AG09309 (cell line): Measurements from ENCODE around the gene C8G.

ENCODE experiments used
- DNase-seq: peaks from one replicate; pipeline ENCODE4 v3.0.0-alpha.2; 2010; ENCODE audit warnings: low read depth
- H3K4me3 ChIP-seq: 2 replicates; pipeline ENCODE4 v1.5.1; 2011; ENCODE audit warnings: mild to moderate bottlenecking, low read depth, low read length, moderate library complexity; ENCODE audit not compliant: control insufficient read depth
- CTCF ChIP-seq: IDR thresholded peaks from 2 replicates; pipeline ENCODE4 v1.5.1; 2011; ENCODE audit warnings: mild to moderate bottlenecking, low read depth, low read length, inconsistent platforms; ENCODE audit not compliant: insufficient read depth, control insufficient read depth; ENCODE audit errors: missing control alignments

Gene C8G

GRCh38 chr9:136981588-136982231 is 36.7 kb downstream of the C8G start:
- DNase-seq, result no peak
- no peak overlapping the region for H3K4me3 ChIP-seq
- TF ChIP-seq CTCF, result no peak

GRCh38 chr9:136982232-136983051 is 37.4 kb downstream of the C8G start, which contains the start of gene LCNL1:
TSS of gene LCNL1 (plus strand) at chr9:136982993. CDS start at chr9:136983587, 594 bp downstream.
- H3K4me3 ChIP-seq, result no peak within 1 kb of the TSS
- DNase-seq, result no peak
- TF ChIP-seq CTCF, result no peak

GRCh38 chr9:136983167-136983566 is 38.1 kb downstream of the C8G start:
- no peak overlapping the region for H3K4me3 ChIP-seq
- no peak for DNase-seq
- TF ChIP-seq CTCF, result no peak

- no peak for TF ChIP-seq CTCF
- H3K4me3 ChIP-seq, result no peak overlapping the region
- DNase-seq, result no peak
These were observed 38.7 kb downstream of the C8G start for GRCh38 chr9:136983656-136984314.

GRCh38 chr9:136984464-136985026 is 39.5 kb downstream of the C8G start:
- no peak overlapping the region for H3K4me3 ChIP-seq
- no peak for TF ChIP-seq CTCF

GRCh38 chr9:136985027-136985602 is 40.1 kb downstream of the C8G start:
- no peak for TF ChIP-seq CTCF
- DNase-seq, result no peak
- H3K4me3 ChIP-seq, result no peak overlapping the region

More at GRCh38 chr9:136984464-136985026, 39.5 kb downstream of the C8G start:
- no peak for DNase-seq
